K562 (cell line): ENCODE results near the gene PITPNC1. TPM values are rescaled to one million over a fixed set of nuclear protein-coding genes. Genes with fewer than 3 reads are reported as not detected.
A peak's percentile ranks its signal among the peaks of the same experiment; 100 is the strongest.

ENCODE experiments used
- ARNT ChIP-seq, 2 experiments: fragments of 450-650 bp; IDR thresholded peaks; 2 replicates each; pipeline ENCODE4 v1.6.1; 2016; ENCODE audit warnings: mild to moderate bottlenecking in 1 of 2
- EHMT2 ChIP-seq: fragments of 450-650 bp; IDR thresholded peaks from 2 replicates; pipeline ENCODE4 v1.6.1; 2018; ENCODE audit warnings: antibody characterized with exemption
- EP400 ChIP-seq: fragments of 450-650 bp; IDR thresholded peaks from 2 replicates; pipeline ENCODE4 v1.6.1; 2017; ENCODE audit warnings: antibody characterized with exemption, mild to moderate bottlenecking, moderate library complexity
- HMG20A ChIP-seq: fragments of 450-650 bp; formaldehyde crosslinking; conservative IDR thresholded peaks from 2 replicates; pipeline ENCODE4 v1.4.0; 2020; ENCODE audit warnings: mild to moderate bottlenecking, mixed read lengths
- MTA3 ChIP-seq: fragments of 450-650 bp; formaldehyde crosslinking; IDR thresholded peaks from 2 replicates; pipeline ENCODE4 v1.6.1; 2017; ENCODE audit warnings: mild to moderate bottlenecking, borderline replicate concordance
- NELFE ChIP-seq: IDR thresholded peaks from 2 replicates; pipeline ENCODE4 v1.6.1; 2011; ENCODE audit warnings: mild to moderate bottlenecking; ENCODE audit not compliant: insufficient read depth, insufficient read length
- NONO ChIP-seq, 2 experiments: fragments of 200-400 bp in 1 of 2; fragments of 450-650 bp in 1 of 2; formaldehyde crosslinking in 1 of 2; IDR thresholded peaks; 2 replicates each; pipeline ENCODE4 v1.6.1; 2017; ENCODE audit warnings: low read depth in 2 of 2, mild to moderate bottlenecking in 2 of 2, moderate library complexity in 2 of 2, low read length in 1 of 2
- NR2C2 ChIP-seq, 2 experiments: fragments of 200-800 bp in 1 of 2; sonication (Bioruptor generic) in 1 of 2; sonication (generic) in 1 of 2; formaldehyde crosslinking in 1 of 2; IDR thresholded peaks; 2 replicates each; pipeline versions ENCODE4 v1.6.1 to v1.8.0; 2016 to 2022; ENCODE audit warnings: mild to moderate bottlenecking in 1 of 2, missing compliant biosample characterization in 1 of 2, missing genetic modification characterization in 1 of 2, missing genetic modification reagents in 1 of 2
- PHF8 ChIP-seq: fragments of 200-600 bp; sonication (generic); IDR thresholded peaks from 2 replicates; pipeline ENCODE4 v1.6.1; 2012; ENCODE audit warnings: mixed run types, mild to moderate bottlenecking, inconsistent platforms, low read length, moderate library complexity, borderline replicate concordance
- PHTF2 ChIP-seq: fragments of 250-450 bp; sonication (Bioruptor Pico); IDR thresholded peaks from 2 replicates; pipeline ENCODE4 v1.5.0; 2021; ENCODE audit warnings: mild to moderate bottlenecking
- PPARD ChIP-seq: fragments of 250-450 bp; sonication (Bioruptor Pico); IDR thresholded peaks from 2 replicates; pipeline ENCODE4 v1.8.0; 2022; ENCODE audit warnings: inconsistent platforms, mild to moderate bottlenecking, moderate library complexity
- PRMT5 ChIP-seq: sonication (generic); formaldehyde crosslinking; IDR thresholded peaks from 2 replicates; pipeline ENCODE4 v1.5.0; 2020; ENCODE audit warnings: missing genetic modification reagents
- SAFB2 ChIP-seq: fragments of 200-400 bp; formaldehyde crosslinking; IDR thresholded peaks from 2 replicates; pipeline ENCODE4 v1.6.1; 2018; ENCODE audit warnings: borderline replicate concordance, low read length, low read depth, moderate library complexity; ENCODE audit not compliant: severe bottlenecking
- SP1 ChIP-seq: sonication (generic); formaldehyde crosslinking; IDR thresholded peaks from 2 replicates; pipeline ENCODE4 v1.8.1; 2022; ENCODE audit warnings: mild to moderate bottlenecking, missing genetic modification reagents
- TAL1 ChIP-seq: fragments of 450-650 bp; IDR thresholded peaks from 2 replicates; pipeline ENCODE4 v1.6.1; 2016; ENCODE audit warnings: mild to moderate bottlenecking
- polyA plus RNA-seq, 8 experiments: library from polyadenylated mRNA; depleted of rRNA in 4 of 8; stranded (reverse) in 5 of 8; unstranded in 3 of 8; fragments of >200 nt; fragmentation: Nextera tagmentation in 2 of 8; fragmentation: Illumina TruSeq in 1 of 8; extraction: Ambion mirVana in 2 of 8; extraction: Trizol in 1 of 8; gene quantifications; 2 replicates each; pipeline versions ENCODE4 v1.2.1 to v1.2.3, GENCODE V29; 2011 to 2014; ENCODE audit warnings: inconsistent platforms in 1 of 8, missing spikeins in 1 of 8
- total RNA-seq, 7 experiments: library from RNA; depleted of rRNA in 6 of 7; stranded (reverse); fragments of >200 nt in 6 of 7; fragmentation: Illumina TruSeq in 2 of 7; extraction: Trizol in 2 of 7; gene quantifications; 2 replicates each; pipeline versions ENCODE4 v1.2.1 to v1.2.3, GENCODE V29; 2011 to 2021; ENCODE audit warnings: low replicate concordance in 1 of 7
- TF ChIP-seq, protein P1 (sequence below), 2 experiments: fragments of 450-650 bp; IDR thresholded peaks; 2 replicates each; pipeline ENCODE4 v1.6.1; 2016
- TF ChIP-seq, protein P2 (sequence below): fragments of 450-650 bp; IDR thresholded peaks from 2 replicates; pipeline ENCODE4 v1.6.1; 2017; ENCODE audit warnings: antibody characterized with exemption, mild to moderate bottlenecking
- TF ChIP-seq, protein P3 (sequence below): IDR thresholded peaks from 2 replicates; pipeline ENCODE4 v1.6.1; 2012; ENCODE audit warnings: low read depth, low read length, improper control_type of control experiment, borderline replicate concordance
- TF ChIP-seq, protein P4 (sequence below): fragments of 450-650 bp; IDR thresholded peaks from 2 replicates; pipeline ENCODE4 v1.6.1; 2016; ENCODE audit warnings: antibody characterized with exemption

The PITPNC1 gene
- total and polyA plus RNA-seq, 9 of the 15 experiments (the other 6 are each of a cell fraction or from before 2014, with no cell fraction given) = 0.11 to 1.1 (median 0.65) TPM

DNA sequence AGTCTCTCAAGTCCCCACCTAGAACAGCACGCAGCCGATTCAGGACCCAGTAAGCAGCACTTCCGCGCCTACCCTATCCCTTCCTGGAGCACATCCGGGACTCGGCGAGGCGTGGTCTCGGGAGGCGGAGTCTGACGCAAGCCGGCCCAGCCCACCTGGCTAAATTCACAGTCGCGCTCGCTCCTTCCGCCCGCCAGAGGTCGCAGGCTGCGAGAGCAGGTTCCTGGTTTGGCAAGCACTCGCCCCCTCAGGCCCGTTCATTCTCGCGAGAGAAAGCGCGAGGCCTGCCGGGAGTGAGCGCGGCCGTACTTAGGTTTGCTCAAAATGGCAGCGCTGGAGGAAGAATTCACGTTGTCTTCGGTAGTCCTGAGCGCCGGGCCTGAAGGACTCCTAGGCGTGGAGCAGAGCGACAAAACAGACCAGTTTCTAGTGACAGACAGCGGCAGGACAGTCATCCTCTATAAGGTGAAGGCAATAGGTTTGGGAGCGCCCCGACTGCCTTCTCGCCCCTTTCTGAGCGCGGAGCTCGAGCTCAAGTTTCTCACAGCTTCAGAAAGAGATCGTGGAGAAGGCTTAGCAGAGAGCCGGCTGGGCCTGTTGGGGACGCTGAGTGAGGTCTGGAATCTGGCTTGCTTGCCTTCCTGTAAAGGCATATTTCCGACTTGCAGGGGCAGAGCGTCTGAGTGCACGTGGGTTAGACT lies 340.7 kb downstream of the PITPNC1 start, which contains the start of gene NOL11 (continued):
- TF ChIP-seq, protein P1, sequence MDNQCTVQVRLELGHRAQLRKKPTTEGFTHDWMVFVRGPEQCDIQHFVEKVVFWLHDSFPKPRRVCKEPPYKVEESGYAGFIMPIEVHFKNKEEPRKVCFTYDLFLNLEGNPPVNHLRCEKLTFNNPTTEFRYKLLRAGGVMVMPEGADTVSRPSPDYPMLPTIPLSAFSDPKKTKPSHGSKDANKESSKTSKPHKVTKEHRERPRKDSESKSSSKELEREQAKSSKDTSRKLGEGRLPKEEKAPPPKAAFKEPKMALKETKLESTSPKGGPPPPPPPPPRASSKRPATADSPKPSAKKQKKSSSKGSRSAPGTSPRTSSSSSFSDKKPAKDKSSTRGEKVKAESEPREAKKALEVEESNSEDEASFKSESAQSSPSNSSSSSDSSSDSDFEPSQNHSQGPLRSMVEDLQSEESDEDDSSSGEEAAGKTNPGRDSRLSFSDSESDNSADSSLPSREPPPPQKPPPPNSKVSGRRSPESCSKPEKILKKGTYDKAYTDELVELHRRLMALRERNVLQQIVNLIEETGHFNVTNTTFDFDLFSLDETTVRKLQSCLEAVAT (IDR thresholded peaks at IDR 0.05) = no peak
- TF ChIP-seq, protein P2, sequence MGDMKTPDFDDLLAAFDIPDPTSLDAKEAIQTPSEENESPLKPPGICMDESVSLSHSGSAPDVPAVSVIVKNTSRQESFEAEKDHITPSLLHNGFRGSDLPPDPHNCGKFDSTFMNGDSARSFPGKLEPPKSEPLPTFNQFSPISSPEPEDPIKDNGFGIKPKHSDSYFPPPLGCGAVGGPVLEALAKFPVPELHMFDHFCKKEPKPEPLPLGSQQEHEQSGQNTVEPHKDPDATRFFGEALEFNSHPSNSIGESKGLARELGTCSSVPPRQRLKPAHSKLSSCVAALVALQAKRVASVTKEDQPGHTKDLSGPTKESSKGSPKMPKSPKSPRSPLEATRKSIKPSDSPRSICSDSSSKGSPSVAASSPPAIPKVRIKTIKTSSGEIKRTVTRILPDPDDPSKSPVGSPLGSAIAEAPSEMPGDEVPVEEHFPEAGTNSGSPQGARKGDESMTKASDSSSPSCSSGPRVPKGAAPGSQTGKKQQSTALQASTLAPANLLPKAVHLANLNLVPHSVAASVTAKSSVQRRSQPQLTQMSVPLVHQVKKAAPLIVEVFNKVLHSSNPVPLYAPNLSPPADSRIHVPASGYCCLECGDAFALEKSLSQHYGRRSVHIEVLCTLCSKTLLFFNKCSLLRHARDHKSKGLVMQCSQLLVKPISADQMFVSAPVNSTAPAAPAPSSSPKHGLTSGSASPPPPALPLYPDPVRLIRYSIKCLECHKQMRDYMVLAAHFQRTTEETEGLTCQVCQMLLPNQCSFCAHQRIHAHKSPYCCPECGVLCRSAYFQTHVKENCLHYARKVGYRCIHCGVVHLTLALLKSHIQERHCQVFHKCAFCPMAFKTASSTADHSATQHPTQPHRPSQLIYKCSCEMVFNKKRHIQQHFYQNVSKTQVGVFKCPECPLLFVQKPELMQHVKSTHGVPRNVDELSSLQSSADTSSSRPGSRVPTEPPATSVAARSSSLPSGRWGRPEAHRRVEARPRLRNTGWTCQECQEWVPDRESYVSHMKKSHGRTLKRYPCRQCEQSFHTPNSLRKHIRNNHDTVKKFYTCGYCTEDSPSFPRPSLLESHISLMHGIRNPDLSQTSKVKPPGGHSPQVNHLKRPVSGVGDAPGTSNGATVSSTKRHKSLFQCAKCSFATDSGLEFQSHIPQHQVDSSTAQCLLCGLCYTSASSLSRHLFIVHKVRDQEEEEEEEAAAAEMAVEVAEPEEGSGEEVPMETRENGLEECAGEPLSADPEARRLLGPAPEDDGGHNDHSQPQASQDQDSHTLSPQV = no peak
- TF ChIP-seq NR2C2 (CRISPR knock-in tag; IDR thresholded peaks at IDR 0.05) (peak; percentile 58; the same call in 1 of the 2 replicates), NR2C2 (tag; IDR thresholded peaks at IDR 0.05) (peak; percentile 86), TAL1 (no peak), PHTF2 (CRISPR knock-in tag) (no peak), NONO (IDR thresholded peaks at IDR 0.05; ENCODE audit: low read depth in 2 of 2, low read length in 1 of 2) (no peak), HMG20A (CRISPR knock-in tag) (no peak), PHF8 (peak; percentile 91; the same call in 1 of the 2 replicates), PPARD (no peak), EHMT2 (no peak), SAFB2 (no peak), ARNT (IDR thresholded peaks at IDR 0.05) (no peak), PRMT5 (CRISPR knock-in tag) (no peak), NELFE (no peak), EP400 (peak; percentile 91), SP1 (CRISPR knock-in tag) (peak; percentile 97), MTA3 (peak; percentile 93)
- TF ChIP-seq, protein P3, sequence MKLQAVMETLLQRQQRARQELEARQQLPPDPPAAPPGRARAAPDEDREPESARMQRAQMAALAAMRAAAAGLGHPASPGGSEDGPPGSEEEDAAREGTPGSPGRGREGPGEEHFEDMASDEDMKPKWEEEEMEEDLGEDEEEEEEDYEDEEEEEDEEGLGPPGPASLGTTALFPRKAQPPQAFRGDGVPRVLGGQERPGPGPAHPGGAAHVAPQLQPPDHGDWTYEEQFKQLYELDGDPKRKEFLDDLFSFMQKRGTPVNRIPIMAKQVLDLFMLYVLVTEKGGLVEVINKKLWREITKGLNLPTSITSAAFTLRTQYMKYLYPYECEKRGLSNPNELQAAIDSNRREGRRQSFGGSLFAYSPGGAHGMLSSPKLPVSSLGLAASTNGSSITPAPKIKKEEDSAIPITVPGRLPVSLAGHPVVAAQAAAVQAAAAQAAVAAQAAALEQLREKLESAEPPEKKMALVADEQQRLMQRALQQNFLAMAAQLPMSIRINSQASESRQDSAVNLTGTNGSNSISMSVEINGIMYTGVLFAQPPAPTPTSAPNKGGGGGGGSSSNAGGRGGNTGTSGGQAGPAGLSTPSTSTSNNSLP = no peak
- TF ChIP-seq, protein P4, sequence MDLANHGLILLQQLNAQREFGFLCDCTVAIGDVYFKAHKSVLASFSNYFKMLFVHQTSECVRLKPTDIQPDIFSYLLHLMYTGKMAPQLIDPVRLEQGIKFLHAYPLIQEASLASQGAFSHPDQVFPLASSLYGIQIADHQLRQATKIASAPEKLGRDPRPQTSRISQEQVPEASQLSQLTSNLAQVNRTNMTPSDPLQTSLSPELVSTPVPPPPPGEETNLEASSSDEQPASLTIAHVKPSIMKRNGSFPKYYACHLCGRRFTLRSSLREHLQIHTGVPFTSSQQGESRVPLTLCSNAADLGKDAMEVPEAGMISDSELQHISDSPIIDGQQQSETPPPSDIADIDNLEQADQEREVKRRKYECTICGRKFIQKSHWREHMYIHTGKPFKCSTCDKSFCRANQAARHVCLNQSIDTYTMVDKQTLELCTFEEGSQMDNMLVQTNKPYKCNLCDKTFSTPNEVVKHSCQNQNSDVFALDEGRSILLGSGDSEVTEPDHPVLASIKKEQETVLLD = no peak
